ENCODE results near the gene NPLOC4. TPM values are rescaled to one million over a fixed set of nuclear protein-coding genes. Genes with fewer than 3 reads are reported as not detected.

Gene NPLOC4
- polyA plus RNA-seq, 1 of the 3 experiments (the other 2 are of a cell fraction) = 88.6 TPM

- TF ChIP-seq CHD2 (IDR thresholded peaks at IDR 0.05; ENCODE audit: low read length, partially characterized antibody) (no peak), GABPA (IDR thresholded peaks at IDR 0.05; ENCODE audit: low read depth) (no peak), RXRA (IDR thresholded peaks at IDR 0.05; ENCODE audit: borderline replicate concordance, low read depth) (no peak), MEF2A (IDR thresholded peaks at IDR 0.05; ENCODE audit: borderline replicate concordance, low read depth) (no peak), RAD21 (IDR thresholded peaks at IDR 0.05; ENCODE audit: low read length) (no peak), TEAD4 (IDR thresholded peaks at IDR 0.05; ENCODE audit: borderline replicate concordance, insufficient read depth) (no peak), ELF1 (IDR thresholded peaks at IDR 0.05) (no peak), GATA2 (CRISPR knock-in tag; IDR thresholded peaks at IDR 0.05) (no peak), PBX3 (IDR thresholded peaks at IDR 0.05) (no peak), EP300 (IDR thresholded peaks at IDR 0.05; ENCODE audit: borderline replicate concordance in 1 of 2, low read depth in 1 of 2, low read length in 1 of 2) (no peak), RCOR1 (IDR thresholded peaks at IDR 0.05; ENCODE audit: low read length) (no peak)
Observed at GRCh38 chr17:81565231-81565630, 71.7 kb downstream of the NPLOC4 start (continued).

- TF ChIP-seq FOXJ3 (CRISPR knock-in tag; IDR thresholded peaks at IDR 0.05) (no peak), TAF1 (IDR thresholded peaks at IDR 0.05; ENCODE audit: borderline replicate concordance, low read depth, low read length) (no peak), YY1 (IDR thresholded peaks at IDR 0.05; ENCODE audit: low read depth) (no peak), TCF12 (IDR thresholded peaks at IDR 0.05) (no peak), PBX3 (IDR thresholded peaks at IDR 0.05) (no peak), RAD21 (IDR thresholded peaks at IDR 0.05; ENCODE audit: low read length) (no peak), CHD2 (IDR thresholded peaks at IDR 0.05; ENCODE audit: low read length, partially characterized antibody) (no peak), EZH2phosphoT487 (IDR thresholded peaks at IDR 0.05; ENCODE audit: borderline replicate concordance, low read depth) (no peak), JUND (IDR thresholded peaks at IDR 0.05) (no peak), USF2 (IDR thresholded peaks at IDR 0.05; ENCODE audit: borderline replicate concordance, low read depth, low read length) (no peak), NFIC (IDR thresholded peaks at IDR 0.05; ENCODE audit: borderline replicate concordance) (no peak), ELF1 (IDR thresholded peaks at IDR 0.05) (no peak), SMC3 (IDR thresholded peaks at IDR 0.05; ENCODE audit: low read depth, low read length) (no peak), MAX (IDR thresholded peaks at IDR 0.05; ENCODE audit: low read depth) (no peak), MXI1 (IDR thresholded peaks at IDR 0.05; ENCODE audit: low read depth, low read length) (no peak), FOSL2 (IDR thresholded peaks at IDR 0.05; ENCODE audit: borderline replicate concordance, low read depth) (no peak), FOXM1 (IDR thresholded peaks at IDR 0.05; ENCODE audit: low read depth) (no peak), TEAD4 (IDR thresholded peaks at IDR 0.05; ENCODE audit: borderline replicate concordance, insufficient read depth) (no peak), SIN3A (IDR thresholded peaks at IDR 0.05; ENCODE audit: borderline replicate concordance, low read depth, low read length) (no peak)
- WGBS (ENCODE audit: low lambda C conversion rate) = 95% methylated on average over 17 of the region's 17 CpGs
- Histone ChIP-seq H3K9me2 (no peaks in the 10 kb centered on the region), H3K4me1 (ENCODE audit: control insufficient read depth in 1 of 2, insufficient read depth in 2 of 2, low read depth in 1 of 2, low read length in 1 of 2) (peaks cover 22 to 33% of the 10 kb centered on the region in 2 experiments), H3K79me2 (ENCODE audit: insufficient read depth) (peaks cover 65% of the 10 kb centered on the region), H3K27me3 (ENCODE audit: insufficient read depth) (no peaks in the 10 kb centered on the region), H3K4me3 (ENCODE audit: low read depth in 2 of 2, low read length in 1 of 2) (no peak overlapping the region), H3F3A (replicated peaks; ENCODE audit: insufficient read depth) (peaks cover 45% of the 10 kb centered on the region), H3K36me3 (replicated peaks in 1 of 2; ENCODE audit: control insufficient read depth in 1 of 2, insufficient read depth in 2 of 2, low read length in 1 of 2) (peaks cover 48 to 81% of the 10 kb centered on the region in 2 experiments), H3K4me2 (no peak overlapping the region), H3K27ac (ENCODE audit: low read depth in 2 of 2, low read length in 1 of 2) (peak overlapping the region in 1 of 2 experiments; percentile 93; a peak in 2 of 4 replicates), H2AFZ (ENCODE audit: low read depth) (no peak overlapping the region), H4K20me1 (ENCODE audit: insufficient read depth) (no peaks in the 10 kb centered on the region; the same call in 1 of the 2 replicates), H3K9me3 (no peaks in the 10 kb centered on the region), H3K9ac (no peak overlapping the region)
- ChIA-PET POLR2A (no interaction called here), CTCF (interaction anchor here (0.6 to 3.3 kb wide), 6 partner anchors 9 to 312 kb away, joined by 3 to 27 read pairs (median 4); partner anchors contain the start of gene FAAP100)
- no peak for DNase-seq
Observed at GRCh38 chr17:81564778-81565177, 72.1 kb downstream of the NPLOC4 start.

Measured in SK-N-SH (cell line).